HG03439 (cell line): ENCODE data around the gene AKT2.

Source experiments
- ATAC-seq: cut with Tn5 transposase; IDR thresholded peaks from one replicate; pipeline ENCODE4 v1.9.1; 2021; ENCODE audit warnings: mild to moderate bottlenecking, moderate library complexity; ENCODE audit not compliant: unreplicated experiment

AKT2 gene

DNA sequence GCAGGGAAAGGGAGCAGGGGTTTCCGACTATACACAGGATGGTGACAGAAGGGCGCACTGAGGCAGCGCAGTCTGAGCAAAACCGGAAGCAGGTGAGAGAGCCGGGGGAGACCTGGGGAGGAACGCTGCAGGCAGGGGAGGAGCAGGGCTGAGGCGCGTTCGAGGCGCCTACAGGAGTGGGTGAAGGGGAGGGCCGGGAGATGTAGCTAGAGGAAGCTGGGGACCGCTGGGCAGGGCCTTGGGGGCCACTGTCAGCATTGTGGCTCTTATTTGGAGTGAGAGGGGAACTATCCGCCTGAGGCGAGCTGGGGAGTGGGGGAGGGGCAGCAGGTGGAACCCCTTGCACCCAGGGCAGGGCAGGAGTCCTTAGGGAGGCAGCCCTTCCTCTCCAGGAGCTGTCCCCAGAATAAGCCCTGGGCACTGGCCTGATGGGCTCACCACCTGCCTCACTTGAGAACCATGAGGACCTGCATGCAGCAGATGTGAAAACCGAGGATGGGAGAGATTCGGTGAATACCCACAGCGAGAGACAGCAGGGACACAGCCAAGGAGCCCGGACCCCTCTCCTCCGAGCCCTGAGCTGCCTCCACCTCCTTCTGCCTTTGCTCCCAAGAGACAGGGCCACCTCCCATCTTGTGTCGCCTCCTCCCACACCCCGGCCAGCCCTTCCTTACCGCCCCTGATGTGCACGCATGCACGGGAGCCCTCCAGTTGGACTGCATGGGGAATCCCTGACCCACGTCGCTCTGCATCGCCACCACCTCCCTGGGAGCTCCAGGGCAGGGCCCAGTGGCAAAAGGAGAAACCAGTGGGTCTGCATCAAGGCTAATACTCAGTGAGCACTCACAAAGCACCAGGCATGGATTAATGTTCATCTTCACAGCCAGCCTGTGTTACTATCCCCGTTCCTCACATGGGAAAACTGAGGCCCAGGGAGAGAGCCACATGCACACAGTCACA lies 10.3 kb downstream of the AKT2 start:
- ATAC-seq: no peak

DNA sequence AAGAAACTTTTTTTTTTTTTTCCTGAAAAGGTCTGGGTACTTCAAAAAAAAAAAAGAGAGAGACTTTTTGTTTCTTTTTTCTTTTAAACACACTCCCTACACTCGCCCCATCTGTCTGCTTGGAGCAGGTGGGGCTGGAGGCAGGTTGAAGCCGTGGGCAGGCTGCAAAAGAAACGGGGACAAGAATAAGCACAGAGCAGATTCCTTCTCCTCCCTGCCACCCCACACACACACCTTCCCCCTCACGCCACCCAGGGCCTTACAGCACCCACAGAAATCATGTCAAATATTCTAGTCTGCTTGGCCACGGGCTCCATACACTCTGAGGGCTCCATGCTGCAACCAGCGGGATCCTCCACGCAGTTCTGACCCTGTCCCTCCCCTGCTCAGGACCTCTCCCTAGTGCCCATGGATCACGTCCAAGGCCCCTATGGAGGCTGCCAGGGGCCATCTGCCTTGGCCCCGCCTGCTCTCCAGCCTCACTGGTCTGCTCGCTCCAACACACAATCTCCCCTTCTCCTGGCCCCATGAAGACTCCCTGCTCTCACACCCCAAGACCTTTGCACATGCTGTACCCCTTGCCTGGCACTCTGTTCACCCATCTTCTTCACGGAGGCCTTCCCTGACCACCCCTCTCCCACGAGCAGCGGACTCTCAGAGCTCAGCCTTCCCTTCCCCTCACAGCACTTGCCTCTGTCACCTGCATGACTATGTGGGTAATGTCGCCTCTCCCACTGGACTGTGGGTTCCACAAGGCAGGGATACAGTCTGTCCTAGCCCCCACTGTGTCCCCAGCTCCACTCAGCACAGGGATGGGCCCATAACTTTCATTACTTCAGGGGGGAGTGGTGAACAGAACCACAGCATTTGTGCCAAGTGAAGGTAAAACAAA lies 11.4 kb downstream of the AKT2 start:
- ATAC-seq: no peak

DNA sequence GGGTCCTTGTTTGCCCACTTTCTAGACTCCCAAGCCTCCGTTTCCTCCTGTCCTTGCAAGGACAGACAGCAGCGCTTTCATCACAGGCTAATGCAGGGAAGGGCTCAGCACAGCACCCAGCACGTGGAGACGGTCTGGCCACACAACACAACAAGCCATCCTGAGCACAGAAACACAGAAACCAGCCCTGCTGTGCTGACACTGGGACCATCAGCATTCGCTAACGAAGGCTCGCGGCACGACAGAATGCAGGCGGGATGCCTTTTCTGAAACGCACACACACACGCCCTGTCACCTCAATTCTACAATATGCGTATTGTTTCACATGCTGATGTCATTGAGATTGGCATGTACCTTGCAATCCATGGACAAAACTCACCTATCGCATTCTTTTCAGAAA lies 12.9 kb downstream of the AKT2 start:
- ATAC-seq: no peak

DNA sequence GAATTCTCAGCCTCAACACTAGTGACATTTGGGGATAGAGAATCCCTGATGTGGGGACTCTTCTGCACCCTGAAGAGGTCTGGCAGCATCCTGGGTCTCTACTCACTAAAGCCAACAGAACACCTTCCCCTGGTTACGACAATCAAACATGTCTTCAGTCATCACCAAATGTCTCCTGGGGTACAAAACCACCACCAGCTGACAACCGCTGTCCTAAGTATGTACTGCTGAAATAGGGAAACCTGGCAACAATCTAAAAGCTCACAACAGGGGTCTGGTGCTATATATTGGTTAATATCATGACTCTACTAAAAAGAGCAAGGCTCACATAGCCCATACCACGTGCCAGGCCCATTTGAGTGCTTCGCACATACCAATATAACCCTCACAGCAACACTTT lies 13.4 kb downstream of the AKT2 start:
- no peak for ATAC-seq

DNA sequence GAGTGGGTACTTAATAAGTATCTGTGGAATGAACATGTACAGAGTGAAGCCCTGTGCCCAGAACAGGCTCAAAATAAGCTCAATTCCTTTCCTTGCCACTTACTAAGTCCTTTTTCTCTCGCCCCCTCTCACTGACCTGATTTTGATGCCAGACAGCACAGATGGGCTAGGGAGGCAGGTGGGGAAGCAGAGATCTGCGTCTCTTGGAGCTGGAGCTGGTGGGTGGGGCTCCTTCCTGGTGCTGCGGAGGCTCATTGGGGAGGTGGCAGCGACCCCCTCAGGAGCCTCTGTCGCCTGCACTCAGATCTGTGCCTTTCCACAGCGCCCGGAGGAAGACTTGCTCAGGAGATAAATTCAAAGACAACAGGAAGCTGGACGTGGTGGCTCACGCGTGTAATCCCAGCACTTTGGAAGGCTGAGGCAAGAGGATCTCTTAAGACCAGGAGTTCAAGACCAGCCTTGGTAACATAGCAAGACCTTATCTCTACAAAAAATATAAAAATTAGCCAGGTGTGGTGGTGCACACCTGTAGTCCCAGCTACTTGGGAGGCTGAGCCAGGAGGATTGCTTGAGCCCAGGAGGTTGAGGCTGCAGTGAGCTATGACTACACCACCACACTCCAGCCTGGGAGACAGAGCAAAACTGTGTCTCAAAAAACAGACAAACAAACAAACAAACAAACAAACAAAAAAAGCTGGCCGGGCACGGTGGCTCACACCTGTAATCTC lies 14.6 kb downstream of the AKT2 start:
- no peak for ATAC-seq

DNA sequence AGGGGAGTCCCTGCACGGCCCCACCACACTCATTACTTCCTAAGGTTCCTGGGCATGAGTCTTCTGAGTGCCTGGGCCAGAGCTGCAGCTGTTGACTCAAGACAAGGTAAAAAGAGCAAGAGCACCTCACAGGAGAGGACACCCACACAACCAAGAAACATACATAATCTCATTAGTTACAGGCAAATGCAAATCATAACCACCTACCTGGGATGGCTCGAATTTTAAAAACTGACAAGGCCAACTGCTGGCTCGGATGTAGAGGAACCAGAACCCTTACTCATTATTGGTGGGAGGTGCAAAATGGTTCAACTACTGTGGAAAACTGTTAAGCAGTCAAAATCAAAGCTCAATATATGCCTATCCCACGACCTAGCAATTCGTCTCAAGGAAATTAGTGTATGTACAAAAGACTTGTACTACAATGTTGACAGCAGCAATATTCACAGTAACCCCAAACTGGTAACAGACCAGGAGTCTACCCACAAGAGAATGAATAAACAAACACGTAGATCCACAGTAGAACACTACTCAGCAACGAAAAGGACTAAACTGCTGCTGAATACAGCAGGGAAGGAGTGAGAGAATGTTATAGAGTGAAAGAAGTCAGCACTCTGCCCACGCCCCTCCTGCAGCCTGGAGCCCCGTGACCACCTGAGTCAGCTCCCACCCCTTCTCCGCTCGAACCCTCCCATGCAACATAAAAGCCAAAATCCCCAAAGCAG lies 15.8 kb downstream of the AKT2 start:
- no peak for ATAC-seq

DNA sequence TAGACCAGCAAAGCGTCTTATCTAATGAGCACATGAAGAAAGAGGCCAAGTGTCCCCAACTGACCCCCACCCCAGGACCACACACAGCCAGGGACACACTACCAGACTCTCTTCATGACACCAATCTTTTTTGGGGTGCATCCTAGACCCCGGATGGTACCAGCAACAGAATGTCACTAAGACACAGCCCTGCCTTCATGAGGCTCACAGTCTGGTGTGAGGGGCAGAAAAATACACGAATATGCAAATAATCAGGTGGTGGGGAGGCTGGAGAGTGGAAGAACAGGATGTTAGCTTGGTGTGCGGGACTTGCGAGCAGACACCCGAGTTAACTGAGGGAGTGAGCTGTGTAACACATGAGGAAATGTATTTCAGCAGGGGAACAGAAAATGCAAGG lies 17.5 kb downstream of the AKT2 start:
- no peak for ATAC-seq

DNA sequence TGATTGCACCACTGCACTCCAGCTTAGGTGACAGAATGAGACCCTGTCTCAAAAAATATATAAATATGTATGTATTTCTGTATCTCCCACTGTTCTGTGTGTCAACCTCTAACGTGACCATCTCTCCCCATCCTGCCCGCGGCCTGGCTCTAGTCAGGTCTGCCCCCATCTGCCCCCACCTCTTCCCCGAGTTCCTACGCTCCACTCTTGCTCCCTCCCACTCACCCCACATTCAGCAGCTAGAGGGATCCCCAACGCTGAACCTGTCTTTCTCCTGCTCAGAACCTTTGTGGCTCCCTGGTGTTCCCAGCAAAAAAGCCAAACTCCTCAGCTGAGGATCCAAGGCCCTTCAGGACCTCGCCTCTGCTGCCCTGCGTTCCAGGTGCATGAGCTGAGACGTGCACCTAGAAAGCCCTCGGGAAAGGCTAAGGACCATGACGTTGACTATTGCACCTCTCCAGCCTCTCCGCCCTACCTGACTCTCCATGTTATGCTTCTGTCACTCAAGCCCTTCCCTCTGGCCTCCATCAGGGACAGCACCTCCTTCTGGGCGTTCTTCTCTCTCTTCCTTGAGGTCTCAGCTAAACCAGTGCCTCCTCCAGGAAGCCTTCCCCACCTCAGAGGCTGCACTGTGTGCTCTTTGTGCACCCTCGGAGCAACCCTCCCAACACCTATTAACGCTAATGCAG lies 18.1 kb downstream of the AKT2 start:
- ATAC-seq: no peak

DNA sequence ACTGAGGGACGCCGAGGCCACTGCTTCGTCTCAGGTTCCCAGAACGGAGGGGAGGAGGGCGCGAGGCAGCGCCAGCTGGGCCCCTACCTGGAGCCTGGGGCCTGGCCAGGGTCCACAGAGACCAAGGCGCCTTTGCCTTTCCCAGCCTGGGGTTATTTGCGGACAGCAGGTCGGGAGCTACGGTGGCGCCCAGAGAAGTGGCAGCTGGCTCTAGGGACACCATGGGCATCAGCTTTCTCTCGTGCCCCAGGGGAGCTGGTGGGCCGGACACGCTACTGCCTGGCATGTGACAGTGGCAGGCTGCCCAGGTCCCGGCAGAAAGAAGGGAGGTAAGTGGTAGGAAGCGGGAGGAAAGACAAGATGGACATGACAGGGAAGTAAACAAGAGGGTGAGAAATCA lies 19.0 kb downstream of the AKT2 start:
- ATAC-seq: no peak

DNA sequence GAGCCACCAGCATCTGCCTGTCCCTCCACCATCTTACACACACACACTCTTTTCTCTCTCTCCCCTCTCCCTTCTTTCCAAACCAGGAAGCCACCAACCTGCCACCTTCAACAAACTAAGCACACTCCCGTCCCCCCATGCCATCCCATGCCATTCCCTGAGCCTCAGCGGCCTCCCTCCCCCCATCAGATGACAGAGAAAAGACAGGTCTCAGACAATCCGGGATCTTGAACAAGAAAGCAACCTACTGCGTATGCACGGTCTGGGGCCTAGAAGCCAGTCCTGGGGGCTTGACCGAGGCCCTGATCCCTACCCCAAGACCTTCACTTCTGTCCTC lies 19.4 kb downstream of the AKT2 start:
- ATAC-seq: no peak

DNA sequence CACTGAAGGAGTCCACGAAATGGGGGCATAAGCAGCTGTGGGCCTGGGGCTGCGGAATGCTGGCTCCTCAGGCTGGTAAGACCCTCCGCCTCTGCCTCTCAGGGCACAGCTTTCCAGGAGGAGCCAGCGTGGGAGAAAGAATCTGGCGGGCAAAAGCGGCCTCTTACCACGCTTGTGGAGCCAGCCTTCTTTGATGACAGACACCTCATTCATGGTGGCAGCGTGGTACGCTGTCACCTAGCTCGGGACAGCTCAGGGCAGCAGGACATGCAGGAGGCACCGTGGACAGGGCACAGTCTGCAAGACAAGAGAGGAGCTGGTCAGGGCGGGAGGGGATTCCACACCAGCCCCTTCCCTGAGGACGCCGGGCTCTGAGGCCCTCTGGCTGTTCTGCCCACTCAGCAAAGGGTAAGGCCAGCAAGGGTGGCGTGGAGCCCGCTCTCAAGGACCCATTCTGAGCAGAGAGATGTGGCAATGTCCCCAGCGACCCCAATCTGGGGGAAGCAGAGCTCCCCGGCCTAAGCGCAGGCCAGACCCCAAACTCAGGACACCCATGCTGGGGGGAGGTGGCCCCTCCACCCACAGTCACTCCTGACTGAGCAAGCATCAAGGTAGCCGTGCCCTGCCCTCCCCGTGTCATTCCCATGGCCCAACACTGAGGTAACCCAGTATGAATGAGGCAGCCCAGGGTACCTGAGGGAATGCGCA lies 19.9 kb downstream of the AKT2 start:
- no peak for ATAC-seq

DNA sequence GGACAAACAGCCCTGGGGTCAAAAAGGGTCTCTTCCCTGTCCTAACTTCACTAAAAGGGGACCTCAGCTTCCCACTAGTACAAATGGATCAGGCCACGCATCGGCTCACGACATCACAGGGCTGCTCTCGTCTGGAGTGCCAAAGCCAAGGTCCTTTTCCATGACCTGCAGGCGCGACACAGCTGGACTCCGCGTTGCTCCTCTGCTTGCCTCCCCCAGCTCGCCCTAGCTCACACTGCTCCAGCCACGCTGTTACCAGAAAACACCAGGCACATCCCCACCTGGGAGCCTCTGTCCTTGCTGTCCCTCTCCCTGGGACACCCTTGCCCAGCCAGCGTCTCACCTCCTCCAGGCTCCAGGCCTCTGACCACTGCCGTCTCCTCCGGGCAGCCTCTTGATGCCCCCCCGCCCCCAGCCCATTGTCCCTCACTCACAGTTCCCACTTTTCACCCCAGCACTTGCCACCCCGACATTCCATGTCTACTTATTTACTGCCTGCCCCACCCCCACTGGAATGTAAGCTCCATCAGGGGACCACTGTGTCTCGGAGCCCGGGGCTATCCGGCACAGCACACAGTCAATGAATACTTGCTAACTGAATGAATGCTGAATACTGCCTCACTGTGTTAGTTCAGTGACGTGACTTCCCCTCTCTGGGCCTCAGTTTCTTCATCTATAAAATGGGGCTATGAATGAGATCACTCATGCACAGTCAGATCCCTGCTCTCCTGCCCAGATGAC lies 20.7 kb downstream of the AKT2 start:
- no peak for ATAC-seq

DNA sequence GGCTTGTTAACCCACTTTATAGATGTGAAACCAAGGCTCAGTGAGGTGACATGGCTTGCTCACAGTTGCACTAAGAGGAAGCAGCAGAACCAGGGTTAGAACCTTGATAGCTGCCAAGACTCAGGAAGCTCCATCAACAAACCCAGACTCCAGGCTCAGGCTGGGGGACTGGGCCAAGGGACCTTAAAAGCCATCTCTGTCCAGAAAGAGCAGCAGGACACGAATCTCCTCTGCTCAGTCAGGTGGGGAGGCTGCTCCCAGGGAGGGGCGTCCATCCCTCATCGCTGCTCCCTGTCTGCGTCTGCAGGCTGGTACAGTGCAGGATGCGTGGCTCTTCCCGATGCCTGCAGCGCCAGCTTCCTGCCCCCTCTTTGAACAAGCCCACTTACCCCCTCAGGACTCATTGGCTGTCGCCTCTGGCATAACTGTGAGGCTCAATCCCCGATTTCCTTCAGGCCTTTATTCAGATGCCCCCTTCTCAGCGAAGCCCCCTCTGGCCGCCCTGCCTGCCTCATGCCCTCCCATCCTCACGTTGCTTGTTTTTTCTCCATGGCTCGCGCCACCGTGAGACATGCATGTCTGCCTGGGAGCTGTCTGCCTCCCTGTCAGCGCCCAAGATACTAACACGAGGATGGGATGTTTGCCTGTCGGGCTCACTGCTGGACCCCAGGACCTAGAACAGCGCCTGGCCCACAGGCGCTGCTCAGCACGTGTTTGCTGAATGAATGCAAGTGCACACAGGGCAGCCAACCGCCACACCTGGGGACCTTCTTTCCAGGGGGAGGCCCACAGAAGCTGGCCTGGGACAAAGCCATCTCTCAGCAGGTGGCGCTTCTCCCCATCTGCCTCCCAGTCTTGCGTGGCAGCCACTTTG lies 21.5 kb downstream of the AKT2 start:
- ATAC-seq: no peak

DNA sequence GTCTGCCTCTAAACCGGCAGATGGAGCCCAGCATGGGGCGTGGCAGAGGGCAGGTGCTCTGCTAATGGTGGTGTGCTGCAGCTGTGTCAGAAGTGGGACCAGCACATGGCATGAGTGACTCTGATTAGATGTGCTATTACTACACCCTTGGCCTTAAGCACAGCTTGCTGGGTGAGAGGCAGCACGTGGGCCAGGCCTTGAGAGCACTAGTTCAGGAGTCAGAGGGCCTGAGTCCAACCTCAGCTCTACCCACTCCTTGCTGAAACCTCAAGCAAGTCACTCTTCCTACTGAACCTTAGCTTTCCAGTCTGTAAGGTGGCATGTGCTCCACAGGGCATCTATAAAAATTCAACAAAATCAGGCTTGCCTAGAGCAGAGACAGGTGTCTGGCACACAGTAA lies 22.7 kb downstream of the AKT2 start:
- ATAC-seq: no peak

DNA sequence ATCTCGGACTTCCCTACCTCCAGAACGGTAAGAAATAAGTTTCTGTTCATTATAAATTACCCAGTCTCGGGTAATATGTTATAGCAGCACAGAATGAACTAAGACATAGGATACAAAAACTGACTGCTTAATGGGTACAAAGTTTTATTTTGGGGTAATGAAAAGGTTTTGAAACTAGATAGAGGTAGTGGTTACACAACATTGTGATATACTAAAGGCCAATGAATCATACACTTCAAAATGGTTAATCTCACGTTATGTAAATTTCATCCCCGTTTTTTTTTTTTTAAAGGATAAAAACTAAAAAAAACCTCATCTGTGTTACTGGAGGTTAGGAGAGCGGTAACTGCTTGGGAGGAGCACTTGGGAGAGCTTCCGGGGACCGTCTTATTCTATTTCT lies 23.5 kb downstream of the AKT2 start:
- ATAC-seq: no peak

DNA sequence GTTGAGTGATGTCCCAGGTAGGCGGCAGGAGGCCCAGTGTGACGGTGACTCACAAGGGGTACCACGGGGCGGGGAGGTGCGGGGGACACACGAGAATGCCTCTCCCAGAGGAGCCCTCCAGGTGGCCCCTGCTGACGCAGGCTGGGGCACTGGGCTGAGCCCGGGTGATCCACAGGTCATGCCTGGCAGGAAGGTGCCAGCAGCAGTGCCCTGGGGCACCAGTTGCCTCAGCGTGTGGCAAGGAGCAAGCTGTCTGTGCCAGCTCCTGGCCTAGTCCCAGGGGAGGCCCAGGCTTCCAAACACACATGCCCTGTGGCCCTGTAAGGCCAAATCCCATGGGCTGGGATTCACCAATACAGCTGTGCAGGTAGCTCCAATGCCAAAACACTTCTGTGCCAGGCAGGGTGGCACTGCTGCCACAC lies 28.0 kb downstream of the AKT2 start:
- no peak for ATAC-seq

DNA sequence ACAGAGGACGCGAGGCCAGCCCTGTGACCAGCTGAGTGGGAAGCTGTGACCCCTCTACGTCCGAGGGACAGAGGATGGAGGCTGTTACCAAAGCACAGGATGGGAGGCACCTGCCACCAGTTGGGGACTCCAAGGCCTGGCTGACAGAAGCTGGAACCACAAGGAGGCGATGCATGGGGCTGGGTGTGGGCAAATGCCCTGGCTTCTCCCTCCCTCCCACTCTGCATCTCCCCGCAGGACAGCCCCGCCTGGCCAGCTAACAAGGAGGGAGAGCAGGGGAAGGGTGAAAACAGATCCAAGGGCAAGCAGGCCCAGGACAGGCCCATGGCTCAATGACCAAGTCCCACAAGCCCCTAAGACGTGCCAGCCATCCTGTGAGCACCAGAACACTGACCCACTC lies 28.6 kb downstream of the AKT2 start:
- ATAC-seq: no peak

DNA sequence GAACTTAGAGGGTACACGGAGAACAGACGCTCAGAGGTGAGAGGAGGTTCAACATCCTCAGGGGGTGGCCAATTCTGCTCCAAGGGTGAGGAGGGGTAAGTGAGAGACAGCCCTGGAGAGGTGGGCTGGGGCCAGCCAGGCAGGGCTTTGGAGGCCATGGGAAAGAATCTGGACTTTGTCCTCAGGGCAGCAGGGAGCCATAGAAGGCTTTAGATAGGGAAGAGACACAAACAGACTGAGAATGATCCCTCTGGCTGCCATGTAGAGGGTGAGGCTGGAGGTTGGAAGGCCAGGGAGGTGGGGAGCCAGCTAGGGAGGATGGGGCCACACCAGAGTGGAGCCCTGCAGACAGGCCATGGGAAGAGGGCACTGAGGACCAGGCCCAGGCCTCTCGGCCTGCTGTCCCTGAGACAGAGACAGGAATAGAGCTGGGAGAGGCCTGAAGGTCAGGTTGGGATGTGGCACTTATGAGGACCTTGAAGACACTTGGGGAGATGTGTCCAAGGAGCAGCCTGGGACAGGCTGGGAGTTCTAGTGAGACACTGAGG lies 29.5 kb downstream of the AKT2 start:
- ATAC-seq: no peak
